Fibroblast of mammary gland (primary cell): Measurements from ENCODE around the gene FMR1.

Source experiments
- DNase-seq: peaks from one replicate; pipeline ENCODE4 v3.0.0-alpha.2; 2010; ENCODE audit warnings: low read depth
- H3K4me3 ChIP-seq: 2 replicates; pipeline ENCODE4 v1.5.1; 2011; ENCODE audit warnings: low read depth, mild to moderate bottlenecking, low read length, moderate library complexity; ENCODE audit not compliant: control insufficient read depth
- TF ChIP-seq, protein P1 (sequence below): conservative IDR thresholded peaks from 2 replicates; pipeline ENCODE4 v1.5.1; 2011; ENCODE audit warnings: low read depth, low read length, inconsistent platforms; ENCODE audit not compliant: control insufficient read depth, insufficient read depth

Gene FMR1

DNA sequence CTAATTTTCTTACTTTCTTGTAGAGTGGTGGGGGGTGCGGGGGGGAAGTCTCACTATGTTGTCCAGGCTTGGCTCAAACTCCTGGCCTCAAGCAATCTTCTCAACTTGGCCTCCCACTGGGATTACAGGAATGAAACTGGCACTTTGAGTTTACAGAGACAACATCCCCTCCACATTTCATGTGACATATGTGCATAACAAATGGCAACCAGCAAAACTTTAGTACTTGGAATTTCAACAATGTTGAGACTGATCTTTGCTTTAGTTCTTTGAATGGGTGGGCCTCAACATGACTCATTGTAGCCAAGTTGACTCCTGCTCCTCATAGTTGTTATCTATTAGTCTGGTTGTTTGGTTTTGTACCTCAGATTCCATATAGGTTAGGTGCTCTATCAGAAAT lies 11.4 kb upstream of the FMR1 start:
- TF ChIP-seq, protein P1, sequence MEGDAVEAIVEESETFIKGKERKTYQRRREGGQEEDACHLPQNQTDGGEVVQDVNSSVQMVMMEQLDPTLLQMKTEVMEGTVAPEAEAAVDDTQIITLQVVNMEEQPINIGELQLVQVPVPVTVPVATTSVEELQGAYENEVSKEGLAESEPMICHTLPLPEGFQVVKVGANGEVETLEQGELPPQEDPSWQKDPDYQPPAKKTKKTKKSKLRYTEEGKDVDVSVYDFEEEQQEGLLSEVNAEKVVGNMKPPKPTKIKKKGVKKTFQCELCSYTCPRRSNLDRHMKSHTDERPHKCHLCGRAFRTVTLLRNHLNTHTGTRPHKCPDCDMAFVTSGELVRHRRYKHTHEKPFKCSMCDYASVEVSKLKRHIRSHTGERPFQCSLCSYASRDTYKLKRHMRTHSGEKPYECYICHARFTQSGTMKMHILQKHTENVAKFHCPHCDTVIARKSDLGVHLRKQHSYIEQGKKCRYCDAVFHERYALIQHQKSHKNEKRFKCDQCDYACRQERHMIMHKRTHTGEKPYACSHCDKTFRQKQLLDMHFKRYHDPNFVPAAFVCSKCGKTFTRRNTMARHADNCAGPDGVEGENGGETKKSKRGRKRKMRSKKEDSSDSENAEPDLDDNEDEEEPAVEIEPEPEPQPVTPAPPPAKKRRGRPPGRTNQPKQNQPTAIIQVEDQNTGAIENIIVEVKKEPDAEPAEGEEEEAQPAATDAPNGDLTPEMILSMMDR, result no peak
- H3K4me3 ChIP-seq, result no peak overlapping the region
- DNase-seq, result no peak

DNA sequence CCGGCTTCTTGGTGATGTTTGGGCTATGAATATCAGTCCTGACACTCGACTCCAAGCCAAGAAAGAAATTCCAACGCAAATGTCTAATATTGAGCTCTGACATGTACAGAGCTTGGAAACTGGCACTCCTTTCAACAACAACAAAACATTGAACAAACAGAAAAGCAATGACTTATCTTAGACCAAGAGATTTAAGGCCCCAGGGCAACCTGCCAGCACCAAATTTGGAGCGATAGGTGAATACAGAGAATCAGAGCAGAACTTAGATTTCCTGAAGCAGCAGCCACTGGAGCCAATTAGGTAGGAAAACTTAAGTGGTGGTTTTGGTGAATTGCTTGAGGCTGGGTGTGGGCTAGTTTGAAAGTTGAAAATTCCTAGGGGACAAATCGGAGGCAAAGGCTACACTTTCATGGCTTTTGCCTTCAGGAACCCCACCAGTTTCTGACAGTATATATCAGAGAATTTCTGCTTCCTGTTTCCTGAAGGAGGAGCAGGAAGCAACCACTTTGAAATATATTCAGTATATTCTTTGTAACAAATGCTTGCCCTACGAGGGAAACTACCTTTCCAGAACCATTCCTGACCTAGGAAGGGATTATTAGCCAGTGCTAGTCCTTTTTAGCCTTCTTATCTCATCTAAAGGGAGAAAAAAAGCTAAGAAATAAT lies 10.1 kb upstream of the FMR1 start:
- no peak for DNase-seq
- TF ChIP-seq, protein P1, result no peak
- H3K4me3 ChIP-seq, result no peak overlapping the region

DNA sequence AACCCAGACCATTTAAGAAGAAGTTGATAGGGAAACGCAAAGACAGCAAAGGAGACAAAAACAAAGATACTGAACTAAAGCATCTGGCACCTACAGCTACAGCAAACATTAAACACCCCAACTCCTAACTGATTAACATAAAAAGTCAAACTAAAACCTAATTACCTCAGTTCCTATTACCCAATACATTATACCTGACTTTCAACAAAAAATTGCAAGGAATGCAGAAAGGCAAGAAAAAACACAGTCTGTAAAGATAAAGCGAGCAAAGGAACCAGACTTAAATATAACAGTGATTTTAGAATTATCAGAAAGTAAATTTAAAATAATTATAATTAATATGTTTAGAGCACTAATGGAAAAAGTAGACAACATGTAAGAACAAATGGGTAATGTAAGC lies 9.4 kb upstream of the FMR1 start:
- TF ChIP-seq, protein P1, result no peak
- DNase-seq, result no peak
- H3K4me3 ChIP-seq, result no peak overlapping the region

DNA sequence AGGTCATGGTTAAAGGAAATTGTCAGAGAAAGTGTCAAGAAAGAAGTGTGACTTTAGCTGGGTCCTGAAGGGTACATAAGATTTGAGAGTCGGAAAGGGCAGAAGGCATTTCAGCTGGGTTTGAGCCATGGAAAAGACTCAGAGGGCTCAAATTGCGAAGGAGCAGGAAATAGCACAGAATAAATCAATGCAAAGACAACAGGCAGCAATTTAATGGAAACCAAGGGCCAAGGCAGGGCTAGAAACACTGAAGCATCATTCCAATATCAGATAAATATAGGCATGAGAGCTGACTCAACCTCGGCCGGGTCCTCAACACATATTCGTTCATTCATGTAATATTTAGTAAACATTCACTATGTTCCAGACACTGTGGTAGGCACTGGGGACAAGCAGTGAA lies 3.6 kb upstream of the FMR1 start:
- no peak overlapping the region for H3K4me3 ChIP-seq
- TF ChIP-seq, protein P1, result no peak
- no peak for DNase-seq

- TF ChIP-seq, protein P1, result no peak
- no peak overlapping the region for H3K4me3 ChIP-seq
- no peak for DNase-seq
Measured at GRCh38 chrX:147910607-147911006, 1.1 kb upstream of the FMR1 start.

DNA sequence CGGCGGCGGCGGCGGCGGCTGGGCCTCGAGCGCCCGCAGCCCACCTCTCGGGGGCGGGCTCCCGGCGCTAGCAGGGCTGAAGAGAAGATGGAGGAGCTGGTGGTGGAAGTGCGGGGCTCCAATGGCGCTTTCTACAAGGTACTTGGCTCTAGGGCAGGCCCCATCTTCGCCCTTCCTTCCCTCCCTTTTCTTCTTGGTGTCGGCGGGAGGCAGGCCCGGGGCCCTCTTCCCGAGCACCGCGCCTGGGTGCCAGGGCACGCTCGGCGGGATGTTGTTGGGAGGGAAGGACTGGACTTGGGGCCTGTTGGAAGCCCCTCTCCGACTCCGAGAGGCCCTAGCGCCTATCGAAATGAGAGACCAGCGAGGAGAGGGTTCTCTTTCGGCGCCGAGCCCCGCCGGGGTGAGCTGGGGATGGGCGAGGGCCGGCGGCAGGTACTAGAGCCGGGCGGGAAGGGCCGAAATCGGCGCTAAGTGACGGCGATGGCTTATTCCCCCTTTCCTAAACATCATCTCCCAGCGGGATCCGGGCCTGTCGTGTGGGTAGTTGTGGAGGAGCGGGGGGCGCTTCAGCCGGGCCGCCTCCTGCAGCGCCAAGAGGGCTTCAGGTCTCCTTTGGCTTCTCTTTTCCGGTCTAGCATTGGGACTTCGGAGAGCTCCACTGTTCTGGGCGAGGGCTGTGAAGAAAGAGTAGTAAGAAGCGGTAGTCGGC lies 528 bp downstream of the FMR1 start:
- TF ChIP-seq, protein P1, result no peak
- peak; percentile 31 for DNase-seq
- H3K4me3 ChIP-seq, result peak overlapping the region; percentile 64
